ENCODE results near the gene KLHL35. TPM values are rescaled to one million over a fixed set of nuclear protein-coding genes. Genes with fewer than 3 reads are reported as not detected.

Gene KLHL35
- total RNA-seq, 1 experiment from 2014 or later: 0.83 TPM

DNA sequence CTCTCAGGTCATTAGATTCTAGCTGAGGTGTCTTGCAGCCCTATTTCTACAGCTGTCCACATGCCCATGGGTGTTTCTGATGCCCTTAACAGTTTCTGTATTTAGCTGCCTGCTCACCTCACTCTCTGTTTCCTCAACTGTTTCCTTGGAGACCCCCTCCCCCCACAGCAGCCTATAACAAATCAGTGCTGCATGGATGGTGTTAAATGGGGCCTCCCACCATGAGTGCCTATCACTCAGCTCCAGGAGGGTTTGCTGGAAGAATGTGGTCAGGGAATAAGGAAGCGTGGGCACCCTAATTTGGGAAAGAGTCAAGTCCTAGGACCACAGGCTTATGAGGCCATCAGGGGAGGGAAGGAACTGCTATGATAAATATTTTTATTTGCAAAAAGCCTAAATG lies 8.6 kb downstream of the KLHL35 start:
- Mint-ChIP-seq H3K27me3 (ENCODE audit: low read depth) (peaks cover 22% of the 10 kb centered on the region), H3K4me1 (peaks cover 10 to 17% of the 10 kb centered on the region in 2 experiments), H3K9me3 (peaks cover 12 to 16% of the 10 kb centered on the region in 2 experiments), H3K4me3 (no peak overlapping the region; a peak in 1 of 5 replicates), H3K27ac (no peak overlapping the region), H3K36me3 (ENCODE audit: insufficient read depth in 1 of 3, low read depth in 3 of 3) (peaks cover 20 to 24% (median 20%) of the 10 kb centered on the region in 3 experiments)
- no peak overlapping the region for H3K9ac ChIP-seq (ENCODE audit: extremely low read depth, insufficient read length, low read length)
- H2BK12ac ChIP-seq (ENCODE audit: insufficient read length, low read depth, low read length): no peak overlapping the region
- no peak overlapping the region for H2AFZ ChIP-seq (ENCODE audit: low read length)
- no peak overlapping the region for H3K27ac ChIP-seq (ENCODE audit: insufficient read length, low read depth, low read length)
- H3K23me2 ChIP-seq (ENCODE audit: insufficient read length, low read depth, low read length, poor library complexity, severe bottlenecking): no peaks in the 10 kb centered on the region
- WGBS (ENCODE audit: extremely low coverage, insufficient read length, low lambda C conversion rate): no CpG with 5 or more reads among the region's 1 CpG
- H3K4ac ChIP-seq (ENCODE audit: low read depth, low read length): no peak overlapping the region
- H3K79me1 ChIP-seq (ENCODE audit: insufficient read depth, low read depth, low read length, poor library complexity, severe bottlenecking): no peaks in the 10 kb centered on the region
- no peak overlapping the region for H2BK20ac ChIP-seq (ENCODE audit: low read depth, low read length, poor library complexity, severe bottlenecking)
- no peaks in the 10 kb centered on the region for H4K20me1 ChIP-seq (ENCODE audit: control insufficient read depth, insufficient read depth, insufficient read length)
- H2BK120ac ChIP-seq (ENCODE audit: low read depth, low read length, poor library complexity, severe bottlenecking): no peak overlapping the region
- peaks cover 9% of the 10 kb centered on the region for H3K27me3 ChIP-seq (ENCODE audit: insufficient read depth, low read length)
- TF ChIP-seq, protein P1, sequence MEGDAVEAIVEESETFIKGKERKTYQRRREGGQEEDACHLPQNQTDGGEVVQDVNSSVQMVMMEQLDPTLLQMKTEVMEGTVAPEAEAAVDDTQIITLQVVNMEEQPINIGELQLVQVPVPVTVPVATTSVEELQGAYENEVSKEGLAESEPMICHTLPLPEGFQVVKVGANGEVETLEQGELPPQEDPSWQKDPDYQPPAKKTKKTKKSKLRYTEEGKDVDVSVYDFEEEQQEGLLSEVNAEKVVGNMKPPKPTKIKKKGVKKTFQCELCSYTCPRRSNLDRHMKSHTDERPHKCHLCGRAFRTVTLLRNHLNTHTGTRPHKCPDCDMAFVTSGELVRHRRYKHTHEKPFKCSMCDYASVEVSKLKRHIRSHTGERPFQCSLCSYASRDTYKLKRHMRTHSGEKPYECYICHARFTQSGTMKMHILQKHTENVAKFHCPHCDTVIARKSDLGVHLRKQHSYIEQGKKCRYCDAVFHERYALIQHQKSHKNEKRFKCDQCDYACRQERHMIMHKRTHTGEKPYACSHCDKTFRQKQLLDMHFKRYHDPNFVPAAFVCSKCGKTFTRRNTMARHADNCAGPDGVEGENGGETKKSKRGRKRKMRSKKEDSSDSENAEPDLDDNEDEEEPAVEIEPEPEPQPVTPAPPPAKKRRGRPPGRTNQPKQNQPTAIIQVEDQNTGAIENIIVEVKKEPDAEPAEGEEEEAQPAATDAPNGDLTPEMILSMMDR (conservative IDR thresholded peaks at IDR 0.05): no peak
- H3K9me3 ChIP-seq (ENCODE audit: control insufficient read depth, low read depth, low read length): peaks cover 7% of the 10 kb centered on the region
- DNase-seq: no peak
- no peak overlapping the region for H2BK5ac ChIP-seq (ENCODE audit: insufficient read length, low read length)
- H3K14ac ChIP-seq (ENCODE audit: insufficient read depth, low read length): no peak overlapping the region
- H4K5ac ChIP-seq (ENCODE audit: insufficient read length, low read depth, low read length): no peak overlapping the region
- no peak overlapping the region for H3K23ac ChIP-seq (ENCODE audit: insufficient read length, low read depth, low read length)
- H3K4me2 ChIP-seq (ENCODE audit: insufficient read depth, insufficient read length, low read length): no peak overlapping the region
- no peaks in the 10 kb centered on the region for H3K4me1 ChIP-seq (ENCODE audit: insufficient read depth, low read length)
- H2AK5ac ChIP-seq (ENCODE audit: insufficient read length, low read length): no peak overlapping the region
- H2BK15ac ChIP-seq (ENCODE audit: low read depth, low read length): no peak overlapping the region
- no peak overlapping the region for H4K91ac ChIP-seq (ENCODE audit: insufficient read length, low read depth, low read length)
- no peak overlapping the region for H3K18ac ChIP-seq (ENCODE audit: insufficient read length, low read depth, low read length)
- H3K79me2 ChIP-seq (ENCODE audit: insufficient read depth, low read length): no peaks in the 10 kb centered on the region
- no peak overlapping the region for H3K56ac ChIP-seq (ENCODE audit: insufficient read length, low read depth, low read length)
- H4K8ac ChIP-seq (replicated peaks; ENCODE audit: insufficient read length, low read depth, low read length): no peak overlapping the region
- H3T11ph ChIP-seq (ENCODE audit: low read length): no peak overlapping the region
